IMR-90 (cell line): ENCODE measurements around the gene OR10A3. TPM values are rescaled to one million over a fixed set of nuclear protein-coding genes. Genes with fewer than 3 reads are reported as not detected.

Experiments
- ATAC-seq: fragments of 200-7000 bp; cut with Tn5 transposase; 2 replicates; pipeline ENCODE4 v1.9.1; 2020; ENCODE audit warnings: low read depth, mild to moderate bottlenecking, moderate library complexity
- BruUV-seq: library from RNA; stranded (reverse); fragments of 400-500 nt; replicated peaks from 2 replicates; lab custom pipeline; 2021; lab: Mats Ljungman, UMichigan
- CTCF ChIA-PET: fragments of 300-600 bp; formaldehyde crosslinking; extraction: SDS; loops from one replicate; lab custom pipeline; 2021; ENCODE audit warnings: antibody characterized with exemption; lab: Yijun Ruan, JAX
- POLR2A ChIA-PET: fragments of 300-600 bp; sonication (Branson Sonifier 250); formaldehyde crosslinking; loops from one replicate; lab custom pipeline; 2022; ENCODE audit warnings: antibody characterized with exemption; ENCODE audit not compliant: unreplicated experiment; lab: Charles Lee
- DNase-seq: peaks from one replicate; pipeline ENCODE4 v3.0.0; 2013
- H2AFZ ChIP-seq: replicated peaks from 2 replicates; pipeline ENCODE3; 2013; ENCODE audit warnings: low read length, mild to moderate bottlenecking; ENCODE audit not compliant: poor library complexity
- H2AK5ac ChIP-seq: 2 replicates; pipeline ENCODE4 v1.6.1; 2013; ENCODE audit warnings: low read depth, low read length, inconsistent platforms
- H2AK9ac ChIP-seq: replicated peaks from 2 replicates; pipeline ENCODE3; 2013; ENCODE audit warnings: mild to moderate bottlenecking, low read depth, low read length, moderate library complexity; ENCODE audit not compliant: poor library complexity
- H2BK120ac ChIP-seq: 2 replicates; pipeline ENCODE4 v1.6.1; 2013; ENCODE audit warnings: low read depth, low read length, inconsistent platforms
- H2BK15ac ChIP-seq: 3 replicates; pipeline ENCODE4 v1.6.1; 2013; ENCODE audit warnings: low read depth, low read length, inconsistent platforms
- H2BK20ac ChIP-seq: 2 replicates; pipeline ENCODE4 v1.6.1; 2013; ENCODE audit warnings: low read depth, mild to moderate bottlenecking, inconsistent platforms, low read length, moderate library complexity
- H2BK5ac ChIP-seq: 2 replicates; pipeline ENCODE4 v1.6.1; 2013; ENCODE audit warnings: mild to moderate bottlenecking, low read depth, low read length, inconsistent platforms; ENCODE audit not compliant: poor library complexity, severe bottlenecking
- H3K14ac ChIP-seq: replicated peaks from 2 replicates; pipeline ENCODE4 v1.6.1; 2013; ENCODE audit warnings: low read depth, low read length, inconsistent platforms
- H3K18ac ChIP-seq: 2 replicates; pipeline ENCODE4 v1.6.1; 2013; ENCODE audit warnings: low read depth, low read length, control low read depth
- H3K23ac ChIP-seq: 2 replicates; pipeline ENCODE4 v1.6.1; 2013; ENCODE audit warnings: low read depth, low read length, inconsistent platforms
- H3K27ac ChIP-seq: 2 replicates; pipeline ENCODE4 v1.5.1; 2013; ENCODE audit warnings: mild to moderate bottlenecking, control low read depth, low read length; ENCODE audit not compliant: insufficient read depth
- H3K27me3 ChIP-seq: 2 replicates; pipeline ENCODE4 v1.6.1; 2013; ENCODE audit warnings: low read length; ENCODE audit not compliant: control insufficient read depth, insufficient read depth
- H3K36me3 ChIP-seq: 2 replicates; pipeline ENCODE4 v1.6.1; 2013; ENCODE audit warnings: low read length, mixed read lengths; ENCODE audit not compliant: control insufficient read depth, insufficient read depth
- H3K4ac ChIP-seq: 2 replicates; pipeline ENCODE4 v1.6.1; 2013; ENCODE audit warnings: low read depth, low read length, inconsistent platforms
- H3K4me1 ChIP-seq: 2 replicates; pipeline ENCODE4 v1.6.1; 2013; ENCODE audit warnings: low read length, mixed read lengths; ENCODE audit not compliant: control insufficient read depth, insufficient read depth
- H3K4me2 ChIP-seq: 2 replicates; pipeline ENCODE4 v1.6.1; 2013; ENCODE audit warnings: low read depth, mild to moderate bottlenecking, control low read depth, low read length, moderate library complexity
- H3K4me3 ChIP-seq: 2 replicates; pipeline ENCODE4 v1.5.1; 2013; ENCODE audit warnings: low read depth, mild to moderate bottlenecking, control low read depth, low read length, moderate library complexity; ENCODE audit not compliant: insufficient read depth
- H3K56ac ChIP-seq: 2 replicates; pipeline ENCODE4 v1.6.1; 2013; ENCODE audit warnings: low read length, inconsistent platforms; ENCODE audit not compliant: insufficient read depth; ENCODE audit errors: extremely low read depth
- H3K79me1 ChIP-seq, 2 experiments: 2 replicates each; pipeline ENCODE4 v1.6.1; 2013; ENCODE audit warnings: low read length in 2 of 2, inconsistent platforms in 1 of 2, low read depth in 1 of 2
- H3K9ac ChIP-seq: 2 replicates; pipeline ENCODE4 v1.6.1; 2013; ENCODE audit warnings: low read depth, low read length, control low read depth
- H3K9me1 ChIP-seq: 2 replicates; pipeline ENCODE4 v1.6.1; 2013; ENCODE audit warnings: low read length, inconsistent platforms; ENCODE audit not compliant: insufficient read depth
- H3K9me3 ChIP-seq: 2 replicates; pipeline ENCODE4 v1.6.1; 2013; ENCODE audit warnings: low read length; ENCODE audit not compliant: control insufficient read depth, insufficient read depth
- H4K20me1 ChIP-seq: 2 replicates; pipeline ENCODE4 v1.6.1; 2013; ENCODE audit warnings: low read length, inconsistent platforms; ENCODE audit not compliant: insufficient read depth
- H4K5ac ChIP-seq: 2 replicates; pipeline ENCODE4 v1.6.1; 2013; ENCODE audit warnings: mild to moderate bottlenecking, low read depth, low read length, control low read depth
- H4K8ac ChIP-seq, 2 experiments: 2 replicates each; pipeline ENCODE4 v1.6.1; 2013; ENCODE audit warnings: low read depth in 2 of 2, low read length in 2 of 2, control low read depth in 1 of 2, inconsistent platforms in 1 of 2
- H4K91ac ChIP-seq: 2 replicates; pipeline ENCODE4 v1.6.1; 2013; ENCODE audit warnings: low read depth, low read length, inconsistent platforms; ENCODE audit not compliant: insufficient read depth
- BHLHE40 ChIP-seq: fragments of 150-350 bp; IDR thresholded peaks from 2 replicates; pipeline ENCODE4 v1.6.1; 2016; ENCODE audit warnings: mild to moderate bottlenecking, low read depth, low read length
- FOS ChIP-seq: fragments of 150-350 bp; IDR thresholded peaks from 2 replicates; pipeline ENCODE4 v1.6.1; 2016; ENCODE audit warnings: low read depth, low read length
- NFE2L2 ChIP-seq: fragments of 150-350 bp; IDR thresholded peaks from 2 replicates; pipeline ENCODE4 v1.6.1; 2016; ENCODE audit warnings: low read depth, mild to moderate bottlenecking, low read length
- RAD21 ChIP-seq: IDR thresholded peaks from 2 replicates; pipeline ENCODE4 v1.6.1; 2012; ENCODE audit warnings: low read length, improper control_type of control experiment
- RCOR1 ChIP-seq: IDR thresholded peaks from 2 replicates; pipeline ENCODE4 v1.6.1; 2012; ENCODE audit warnings: mild to moderate bottlenecking, low read length, improper control_type of control experiment; ENCODE audit not compliant: insufficient replicate concordance
- RFX5 ChIP-seq: IDR thresholded peaks from 2 replicates; pipeline ENCODE4 v1.8.0; 2012; ENCODE audit warnings: low read depth, mild to moderate bottlenecking, low read length, moderate library complexity
- WGBS, 2 experiments: methylation state at CpG; one replicate each; pipeline versions ENCODE4 v1.1.5 to v1.1.7; 2013; ENCODE audit warnings: missing lambda C conversion rate in 2 of 2; ENCODE audit not compliant: insufficient read length in 1 of 2; ENCODE audit errors: extremely low coverage in 2 of 2; 5-methylcytosine and 5-hydroxymethylcytosine counted together
- dilution Hi-C: fragments of 300-500 bp; cut with HindIII; formaldehyde crosslinking; loops from one replicate; pipeline ENCODE4 v1.14.3; 2018; ENCODE audit warnings: low sequenced_read_pairs; ENCODE audit not compliant: unreplicated experiment
- in situ Hi-C: fragments of 300-500 bp; cut with MboI; formaldehyde crosslinking; loops from 3 replicates; pipeline ENCODE4 v1.14.3; 2019; ENCODE audit warnings: low sequenced_read_pairs, inconsistent platforms, mixed read lengths
- intact Hi-C: fragments of 100-400 bp; cut with micrococcal nuclease; formaldehyde crosslinking; loops from 2 replicates; pipeline ENCODE4 v1.10.0; 2022
- polyA plus RNA-seq, 3 experiments: library from polyadenylated mRNA; depleted of rRNA; stranded (reverse); fragments of >200 nt; gene quantifications; 2 replicates each; pipeline ENCODE4 v1.2.3, GENCODE V29; 2012; ENCODE audit warnings: low replicate concordance in 1 of 3
- total RNA-seq: library from RNA; depleted of rRNA; stranded (reverse); fragments of >200 nt; gene quantifications from 2 replicates; pipeline ENCODE4 v1.2.3, GENCODE V29; 2012
- TF ChIP-seq, protein P1 (sequence below): fragments of 150-350 bp; IDR thresholded peaks from 2 replicates; pipeline ENCODE4 v1.6.1; 2017; ENCODE audit warnings: mild to moderate bottlenecking, antibody characterized with exemption, low read length, low read depth

Gene OR10A3
- total and polyA plus RNA-seq, 2 of the 4 experiments (the other 2 are of a cell fraction) = 0.03 TPM; not detected in 1

- H3K23ac ChIP-seq = no peak overlapping the region
- H3K9ac ChIP-seq = no peak overlapping the region
- no peaks in the 10 kb centered on the region for H3K79me1 ChIP-seq
- no peak overlapping the region for H2BK20ac ChIP-seq
- no peaks in the 10 kb centered on the region for H3K9me1 ChIP-seq
- TF ChIP-seq FOS (no peak), RCOR1 (no peak), RAD21 (no peak), RFX5 (no peak), NFE2L2 (no peak), BHLHE40 (no peak)
- TF ChIP-seq, protein P1, sequence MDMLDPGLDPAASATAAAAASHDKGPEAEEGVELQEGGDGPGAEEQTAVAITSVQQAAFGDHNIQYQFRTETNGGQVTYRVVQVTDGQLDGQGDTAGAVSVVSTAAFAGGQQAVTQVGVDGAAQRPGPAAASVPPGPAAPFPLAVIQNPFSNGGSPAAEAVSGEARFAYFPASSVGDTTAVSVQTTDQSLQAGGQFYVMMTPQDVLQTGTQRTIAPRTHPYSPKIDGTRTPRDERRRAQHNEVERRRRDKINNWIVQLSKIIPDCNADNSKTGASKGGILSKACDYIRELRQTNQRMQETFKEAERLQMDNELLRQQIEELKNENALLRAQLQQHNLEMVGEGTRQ = no peak
- in situ Hi-C loops = no loop called here
- H3K27me3 ChIP-seq = no peaks in the 10 kb centered on the region
- dilution Hi-C loops = no loop called here
- ChIA-PET POLR2A (no interaction called here), CTCF (no interaction called here)
- no peaks in the 10 kb centered on the region for H3K4me1 ChIP-seq
- no peaks in the 10 kb centered on the region for H4K20me1 ChIP-seq
- no peak overlapping the region for H4K5ac ChIP-seq
- BruUV-seq = no TSS peak
- H3K4ac ChIP-seq = no peak overlapping the region
- H2AK9ac ChIP-seq = no peak overlapping the region
- ATAC-seq = no peak
- H3K36me3 ChIP-seq = no peaks in the 10 kb centered on the region
- H3K14ac ChIP-seq = no peak overlapping the region
- H3K56ac ChIP-seq = no peak overlapping the region
- no peak overlapping the region for H2AK5ac ChIP-seq
- no peak overlapping the region for H3K18ac ChIP-seq
- no peak overlapping the region for H2BK15ac ChIP-seq
- H3K9me3 ChIP-seq = no peaks in the 10 kb centered on the region
- H4K8ac ChIP-seq = no peak overlapping the region
- H2AFZ ChIP-seq = no peak overlapping the region
- no peak overlapping the region for H3K4me3 ChIP-seq
- no peak overlapping the region for H2BK120ac ChIP-seq
- no CpG with 5 or more reads among the region's 1 CpG for WGBS, 2 experiments
- H3K27ac ChIP-seq = no peak overlapping the region
- intact Hi-C loops = no loop called here
- H4K91ac ChIP-seq = no peak overlapping the region
- no peak overlapping the region for H3K4me2 ChIP-seq
- no peak for DNase-seq
- no peak overlapping the region for H2BK5ac ChIP-seq
These were observed 13.7 kb upstream of the OR10A3 start for GRCh38 chr11:7955191-7955590.
